ENCODE data around the gene ASAP2. TPM values are rescaled to one million over a fixed set of nuclear protein-coding genes. Genes with fewer than 3 reads are reported as not detected.

ASAP2 gene
- polyA plus RNA-seq, 3 donors = 0.08 to 1.1 (median 0.20) TPM

GRCh38 chr2:9358846-9359245 is 152.2 kb downstream of the ASAP2 start:
- WGBS (ENCODE audit: insufficient coverage) = no CpG with 5 or more reads among the region's 1 CpG
- no peak overlapping the region for H3K9ac ChIP-seq (ENCODE audit: insufficient read depth, low read length, poor library complexity, severe bottlenecking)
- intact Hi-C loops (cut with micrococcal nuclease) = no loop called here
- H3K36me3 Mint-ChIP-seq = peaks cover 7 to 11% of the 10 kb centered on the region in 2 donors
- H3K27me3 ChIP-seq (ENCODE audit: control insufficient read depth in 2 of 2, insufficient read depth in 2 of 2, low read length in 2 of 2) = no peaks in the 10 kb centered on the region
- no peak overlapping the region for H3K27ac Mint-ChIP-seq
- H3K4me2 ChIP-seq (replicated peaks; ENCODE audit: extremely low read depth, low read length, poor library complexity, severe bottlenecking) = no peak overlapping the region
- H4K20me1 ChIP-seq (ENCODE audit: insufficient read depth, low read length) = no peaks in the 10 kb centered on the region
- peaks cover 1 to 7% (median 3%) of the 10 kb centered on the region in 3 donors for H3K27me3 Mint-ChIP-seq (ENCODE audit: low read depth in 3 of 3)
- TF ChIP-seq, protein P1, sequence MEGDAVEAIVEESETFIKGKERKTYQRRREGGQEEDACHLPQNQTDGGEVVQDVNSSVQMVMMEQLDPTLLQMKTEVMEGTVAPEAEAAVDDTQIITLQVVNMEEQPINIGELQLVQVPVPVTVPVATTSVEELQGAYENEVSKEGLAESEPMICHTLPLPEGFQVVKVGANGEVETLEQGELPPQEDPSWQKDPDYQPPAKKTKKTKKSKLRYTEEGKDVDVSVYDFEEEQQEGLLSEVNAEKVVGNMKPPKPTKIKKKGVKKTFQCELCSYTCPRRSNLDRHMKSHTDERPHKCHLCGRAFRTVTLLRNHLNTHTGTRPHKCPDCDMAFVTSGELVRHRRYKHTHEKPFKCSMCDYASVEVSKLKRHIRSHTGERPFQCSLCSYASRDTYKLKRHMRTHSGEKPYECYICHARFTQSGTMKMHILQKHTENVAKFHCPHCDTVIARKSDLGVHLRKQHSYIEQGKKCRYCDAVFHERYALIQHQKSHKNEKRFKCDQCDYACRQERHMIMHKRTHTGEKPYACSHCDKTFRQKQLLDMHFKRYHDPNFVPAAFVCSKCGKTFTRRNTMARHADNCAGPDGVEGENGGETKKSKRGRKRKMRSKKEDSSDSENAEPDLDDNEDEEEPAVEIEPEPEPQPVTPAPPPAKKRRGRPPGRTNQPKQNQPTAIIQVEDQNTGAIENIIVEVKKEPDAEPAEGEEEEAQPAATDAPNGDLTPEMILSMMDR (IDR thresholded peaks at IDR 0.05) = no peak
- no peaks in the 10 kb centered on the region for H3K79me2 ChIP-seq (ENCODE audit: insufficient read depth, low read length)
- no peak overlapping the region for H3K4me3 Mint-ChIP-seq
- no peak overlapping the region for H2AFZ ChIP-seq (ENCODE audit: insufficient read depth, low read depth, low read length, poor library complexity, severe bottlenecking)
- H3K4me1 Mint-ChIP-seq = no peaks in the 10 kb centered on the region
- no peaks in the 10 kb centered on the region for H3K9me3 ChIP-seq (replicated peaks in 1 of 2; ENCODE audit: control insufficient read depth in 1 of 2, insufficient read depth in 1 of 2, low read length in 2 of 2)
- H3K4me1 ChIP-seq (ENCODE audit: control insufficient read depth in 1 of 2, insufficient read depth in 2 of 2, low read length in 2 of 2) = no peaks in the 10 kb centered on the region
- no peak for DNase-seq
- H3K27ac ChIP-seq (ENCODE audit: low read depth in 1 of 2, low read length in 2 of 2) = no peak overlapping the region
- no peaks in the 10 kb centered on the region for H3K9me3 Mint-ChIP-seq
- no peak overlapping the region for H3K4me3 ChIP-seq (replicated peaks in 1 of 3; ENCODE audit: low read depth in 2 of 3, low read length in 3 of 3)
- H3K36me3 ChIP-seq (replicated peaks in 1 of 2; ENCODE audit: control insufficient read depth in 1 of 2, insufficient read depth in 2 of 2, low read length in 2 of 2) = no peaks in the 10 kb centered on the region

DNA sequence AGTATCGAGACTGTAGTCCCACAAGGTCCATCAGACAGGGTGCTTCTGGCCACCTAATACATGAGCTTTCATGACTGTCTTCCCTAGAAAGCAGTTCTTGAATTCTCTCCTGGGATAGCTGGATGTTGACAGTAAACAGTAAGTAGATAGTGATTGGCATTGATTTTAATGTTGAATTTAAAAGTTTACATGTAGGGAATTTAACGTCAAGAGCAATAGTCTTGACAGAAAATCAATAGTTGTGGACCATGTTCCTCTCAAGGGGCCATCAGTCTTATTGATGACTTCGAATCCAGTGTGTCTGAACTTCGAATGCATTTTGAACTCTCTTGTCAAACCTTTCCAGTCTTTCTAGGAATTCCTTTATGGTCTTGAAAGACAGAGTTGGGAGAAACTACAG is 152.9 kb downstream of the ASAP2 start:
- H3K4me3 Mint-ChIP-seq = no peak overlapping the region

More for the DNA sequence above, 152.9 kb downstream of the ASAP2 start:
- Mint-ChIP-seq H3K27me3 (ENCODE audit: low read depth in 3 of 3) (peaks cover 1 to 4% (median 3%) of the 10 kb centered on the region in 3 donors), H3K36me3 (peaks cover 7 to 11% of the 10 kb centered on the region in 2 donors), H3K4me1 (no peaks in the 10 kb centered on the region), H3K27ac (no peak overlapping the region), H3K9me3 (no peaks in the 10 kb centered on the region)
- Histone ChIP-seq H3K9me3 (replicated peaks in 1 of 2; ENCODE audit: control insufficient read depth in 1 of 2, insufficient read depth in 1 of 2, low read length in 2 of 2) (no peaks in the 10 kb centered on the region), H3K36me3 (replicated peaks in 1 of 2; ENCODE audit: control insufficient read depth in 1 of 2, insufficient read depth in 2 of 2, low read length in 2 of 2) (no peaks in the 10 kb centered on the region), H3K4me1 (ENCODE audit: control insufficient read depth in 1 of 2, insufficient read depth in 2 of 2, low read length in 2 of 2) (no peaks in the 10 kb centered on the region), H3K9ac (ENCODE audit: insufficient read depth, low read length, poor library complexity, severe bottlenecking) (no peak overlapping the region), H3K27ac (ENCODE audit: low read depth in 1 of 2, low read length in 2 of 2) (no peak overlapping the region), H3K4me3 (replicated peaks in 1 of 3; ENCODE audit: low read depth in 2 of 3, low read length in 3 of 3) (no peak overlapping the region), H3K79me2 (ENCODE audit: insufficient read depth, low read length) (no peaks in the 10 kb centered on the region), H3K4me2 (replicated peaks; ENCODE audit: extremely low read depth, low read length, poor library complexity, severe bottlenecking) (no peak overlapping the region), H2AFZ (ENCODE audit: insufficient read depth, low read depth, low read length, poor library complexity, severe bottlenecking) (no peak overlapping the region), H4K20me1 (ENCODE audit: insufficient read depth, low read length) (no peaks in the 10 kb centered on the region), H3K27me3 (ENCODE audit: control insufficient read depth in 2 of 2, insufficient read depth in 2 of 2, low read length in 2 of 2) (no peaks in the 10 kb centered on the region)
- TF ChIP-seq, protein P1 (IDR thresholded peaks at IDR 0.05) = no peak
- no peak for DNase-seq
- 100% methylated on average over 3 of the region's 4 CpGs for WGBS (ENCODE audit: insufficient coverage)
- intact Hi-C loops (cut with micrococcal nuclease) = no loop called here

All from CD14-positive monocyte (primary cell).